Neural cell (in vitro differentiated cells): Measurements from ENCODE around the gene YTHDF2.
"Not testable (repeated sequence)": the region's sequence is repeated elsewhere in the genome, so short reads cannot be mapped to it uniquely, and the experiment has no call there.

Experiments
- CTCF ChIP-seq: fragments of 450-650 bp; IDR thresholded peaks from 2 replicates; pipeline ENCODE4 v1.5.1; 2014; ENCODE audit warnings: antibody characterized with exemption, mild to moderate bottlenecking, moderate library complexity; ENCODE audit not compliant: poor library complexity, severe bottlenecking
- EZH2 ChIP-seq: fragments of 200-600, 300-800 bp; shearing (Covaris generic), sonication (generic); IDR thresholded peaks from 2 replicates; pipeline ENCODE4 v1.6.1; 2014; ENCODE audit warnings: antibody characterized with exemption, low read length, borderline replicate concordance, mild to moderate bottlenecking; ENCODE audit not compliant: insufficient read depth, poor library complexity, severe bottlenecking
- SMC3 ChIP-seq: fragments of 450-650 bp; conservative IDR thresholded peaks from 2 replicates; pipeline ENCODE4 v1.6.1; 2014; ENCODE audit warnings: antibody characterized with exemption, mild to moderate bottlenecking, moderate library complexity; ENCODE audit not compliant: poor library complexity

DNA sequence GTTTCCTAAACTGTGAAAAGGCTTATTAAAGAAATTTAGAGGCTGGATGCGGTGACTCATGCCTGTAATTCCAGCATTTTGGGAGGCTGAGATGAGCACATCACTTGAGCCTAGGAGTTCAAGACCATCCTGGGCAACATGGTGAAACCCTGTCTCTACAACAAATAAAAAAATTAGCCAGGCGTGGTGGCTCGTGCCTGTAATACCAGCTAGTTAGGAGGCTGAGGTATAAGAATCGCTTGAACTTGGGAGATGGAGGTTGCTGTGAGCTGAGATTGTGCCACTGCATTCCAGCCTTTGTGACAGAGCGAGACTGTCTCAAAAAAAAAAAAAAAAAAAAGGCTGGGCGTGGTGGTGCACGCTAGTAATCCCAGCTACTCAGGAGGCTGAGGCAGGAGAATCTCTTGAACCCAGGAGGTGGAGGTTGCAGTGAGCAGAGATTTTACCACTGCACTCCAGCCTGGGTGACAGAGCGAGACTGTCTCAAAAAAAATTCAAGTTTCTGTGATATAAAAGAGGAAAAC is 14.1 kb downstream of the YTHDF2 start:
- TF ChIP-seq CTCF, EZH2, SMC3: not testable (repeated sequence)
